Esophagus muscularis mucosa (tissue), 4 donors: Measurements from ENCODE around the gene TMEM231. TPM values are rescaled to one million over a fixed set of nuclear protein-coding genes. Genes with fewer than 3 reads are reported as not detected.

Experiments used
- DNase-seq: peaks from one replicate; pipeline ENCODE4 v3.0.0-alpha.2; 2017; ENCODE audit errors: extremely low spot score
- H3K27ac ChIP-seq, 4 donors: fragments of 200-600 bp; sonication (generic); replicated peaks in 1 of 4; 1 replicate in 3 of 4; 2 replicates in 1 of 4; pipeline ENCODE4 v1.5.1; 2016 to 2019; ENCODE audit warnings: mild to moderate bottlenecking in 1 of 4
- H3K27me3 ChIP-seq, 4 donors: fragments of 200-600 bp; sonication (generic); one replicate each; pipeline versions ENCODE4 v1.5.1 to v1.6.0; 2016 to 2019
- H3K36me3 ChIP-seq, 4 donors: fragments of 200-600 bp; sonication (generic); one replicate each; pipeline ENCODE4 v1.5.1; 2016 to 2019
- H3K4me1 ChIP-seq, 4 donors: fragments of 200-600 bp; sonication (generic); one replicate each; pipeline ENCODE4 v1.5.1; 2016 to 2019
- H3K4me3 ChIP-seq, 4 donors: fragments of 200-600 bp; sonication (generic); 1 replicate in 2 of 4; 2 replicates in 2 of 4; pipeline ENCODE4 v1.5.1; 2016 to 2019; ENCODE audit warnings: mild to moderate bottlenecking in 4 of 4, moderate library complexity in 1 of 4
- H3K9me3 ChIP-seq, 4 donors: fragments of 200-600 bp; sonication (generic); 1 replicate in 3 of 4; 2 replicates in 1 of 4; pipeline ENCODE4 v1.5.1; 2016 to 2019
- EP300 ChIP-seq: sonication (generic); formaldehyde crosslinking; IDR thresholded peaks from one replicate; pipeline ENCODE4 v1.6.1; 2017; ENCODE audit warnings: antibody characterized with exemption
- POLR2A ChIP-seq: fragments of 450-650 bp; IDR thresholded peaks from one replicate; pipeline ENCODE4 v1.6.1; 2017; ENCODE audit warnings: antibody characterized with exemption, moderate library complexity, mild to moderate bottlenecking, low read depth
- POLR2AphosphoS5 ChIP-seq, 2 donors: sonication (generic); formaldehyde crosslinking; IDR thresholded peaks; one replicate each; pipeline ENCODE4 v1.6.1; 2017; ENCODE audit warnings: antibody characterized with exemption in 2 of 2
- WGBS: methylation state at CpG from one replicate; pipeline ENCODE4 v1.1.5; 2018; 5-methylcytosine and 5-hydroxymethylcytosine counted together
- intact Hi-C: fragments of 100-400 bp; cut with DNase I; formaldehyde crosslinking; loops from one replicate; pipeline ENCODE4 v1.15.1; 2023
- total RNA-seq, 4 donors: library from RNA; depleted of rRNA; stranded (reverse); fragments of >200 nt; gene quantifications; one replicate each; pipeline versions ENCODE4 v1.1.0 to v1.2.1, GENCODE V29; 2016
- TF ChIP-seq, protein P1 (sequence below), 3 experiments: fragments of 200-600 bp in 2 of 3; fragments of 450-650 bp in 1 of 3; sonication (generic) in 2 of 3; IDR thresholded peaks; one replicate each; pipeline ENCODE4 v1.5.1; 2017 to 2019; ENCODE audit warnings: antibody characterized with exemption in 3 of 3, mild to moderate bottlenecking in 2 of 3, moderate library complexity in 1 of 3

Gene TMEM231
- total RNA-seq, result 10 to 100 TPM in 2 of 4 donors, 1 to 10 TPM in 2; 6.8 to 15.5 (median 10.5) TPM

DNA sequence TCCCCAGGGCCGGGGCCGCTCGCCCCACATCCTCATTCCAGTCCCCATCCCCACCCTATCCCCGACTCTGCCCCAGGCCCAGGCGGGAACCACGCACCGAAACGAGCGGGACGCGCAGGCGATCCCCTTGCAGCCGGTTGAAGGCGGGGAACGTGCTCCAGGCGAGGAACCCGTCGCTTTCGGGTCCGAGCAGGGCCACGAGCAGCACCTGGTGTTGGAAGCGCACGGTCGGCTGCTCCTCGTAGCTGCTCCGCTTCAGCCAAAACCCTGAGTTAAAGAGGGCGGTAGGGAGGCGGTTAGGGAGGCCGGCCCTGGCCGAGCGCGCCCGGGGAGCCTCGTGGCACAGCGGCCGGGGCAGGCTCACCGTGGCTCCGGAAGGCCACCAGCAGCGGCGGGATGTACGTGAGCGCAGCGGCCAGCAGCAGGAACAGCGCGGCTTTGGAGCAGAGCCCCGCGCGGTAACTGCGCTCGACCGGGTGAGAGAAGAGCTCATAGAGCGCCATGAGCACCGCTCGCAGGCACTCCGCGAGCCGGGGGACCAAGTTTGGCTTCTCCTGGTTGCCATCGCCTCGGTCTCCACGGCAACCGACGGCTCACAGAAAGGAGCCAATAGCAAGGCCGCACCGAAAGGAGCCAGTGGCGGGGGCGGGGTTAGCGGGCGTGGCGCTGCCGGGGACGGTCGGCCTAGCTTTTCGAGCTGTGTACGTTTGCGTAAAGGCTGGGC, at the start of gene TMEM231:
Gene TMEM231, minus strand, starts transcription at position 546 of the 724 bp plus-strand sequence. Its CDS starts 43 bp downstream, at position 503.
- WGBS, result 3% methylated on average over 15 of the region's 75 CpGs
- Histone ChIP-seq H3K9me3 (no peaks in the 10 kb centered on the region), H3K27me3 (no peaks in the 10 kb centered on the region), H3K27ac (peak within 1 kb of the TSS; percentile 78 to 89 (median 85)), H3K4me3 (peak within 1 kb of the TSS; percentile 82 to 90 (median 82)), H3K4me1 (peaks cover 8 to 25% (median 19%) of the 10 kb centered on the region in 4 donors), H3K36me3 (no peaks in the 10 kb centered on the region)
- TF ChIP-seq POLR2A (no peak), EP300 (no peak), POLR2AphosphoS5 (IDR thresholded peaks at IDR 0.05) (peak; percentile 76 to 86)
- TF ChIP-seq, protein P1, sequence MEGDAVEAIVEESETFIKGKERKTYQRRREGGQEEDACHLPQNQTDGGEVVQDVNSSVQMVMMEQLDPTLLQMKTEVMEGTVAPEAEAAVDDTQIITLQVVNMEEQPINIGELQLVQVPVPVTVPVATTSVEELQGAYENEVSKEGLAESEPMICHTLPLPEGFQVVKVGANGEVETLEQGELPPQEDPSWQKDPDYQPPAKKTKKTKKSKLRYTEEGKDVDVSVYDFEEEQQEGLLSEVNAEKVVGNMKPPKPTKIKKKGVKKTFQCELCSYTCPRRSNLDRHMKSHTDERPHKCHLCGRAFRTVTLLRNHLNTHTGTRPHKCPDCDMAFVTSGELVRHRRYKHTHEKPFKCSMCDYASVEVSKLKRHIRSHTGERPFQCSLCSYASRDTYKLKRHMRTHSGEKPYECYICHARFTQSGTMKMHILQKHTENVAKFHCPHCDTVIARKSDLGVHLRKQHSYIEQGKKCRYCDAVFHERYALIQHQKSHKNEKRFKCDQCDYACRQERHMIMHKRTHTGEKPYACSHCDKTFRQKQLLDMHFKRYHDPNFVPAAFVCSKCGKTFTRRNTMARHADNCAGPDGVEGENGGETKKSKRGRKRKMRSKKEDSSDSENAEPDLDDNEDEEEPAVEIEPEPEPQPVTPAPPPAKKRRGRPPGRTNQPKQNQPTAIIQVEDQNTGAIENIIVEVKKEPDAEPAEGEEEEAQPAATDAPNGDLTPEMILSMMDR (IDR thresholded peaks at IDR 0.05), result no peak
- peak; percentile 99 for DNase-seq
- intact Hi-C loops, result loop anchor here (10.0 kb wide), 1 partner anchor 89 kb away; the partner anchor contains the start of genes KARS1 and TERF2IP

DNA sequence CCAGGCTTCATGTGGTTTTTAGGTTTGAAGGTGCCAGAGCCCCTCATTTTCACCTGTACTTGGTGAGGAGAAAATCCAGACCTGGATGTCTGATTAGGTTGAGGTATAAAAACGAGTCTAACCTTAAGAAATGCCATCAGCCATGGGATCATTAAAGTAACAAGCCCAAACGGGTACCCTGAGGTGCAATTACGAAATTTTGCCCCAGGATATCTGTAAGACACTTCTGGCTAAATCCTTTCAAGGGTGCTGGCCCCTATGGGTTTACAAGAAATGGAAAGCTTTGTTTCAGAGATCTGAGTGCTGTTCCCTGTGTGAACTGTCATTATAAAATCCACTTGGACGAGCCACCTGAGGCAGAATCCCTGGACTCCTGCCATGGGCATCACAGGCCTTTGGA, 47.2 kb upstream of the TMEM231 start:
- no peak overlapping the region for H3K4me3 ChIP-seq
- peaks cover 62 to 90% (median 85%) of the 10 kb centered on the region in 4 donors for H3K36me3 ChIP-seq
- no peaks in the 10 kb centered on the region for H3K9me3 ChIP-seq
- intact Hi-C loops, result no loop called here
- no peaks in the 10 kb centered on the region for H3K4me1 ChIP-seq
- no peak overlapping the region for H3K27ac ChIP-seq
- 94% methylated on average over 4 of the region's 4 CpGs for WGBS
- H3K27me3 ChIP-seq, result no peaks in the 10 kb centered on the region
- no peak for DNase-seq
- TF ChIP-seq, protein P1 (IDR thresholded peaks at IDR 0.05), result no peak
- TF ChIP-seq POLR2AphosphoS5 (IDR thresholded peaks at IDR 0.05) (no peak), EP300 (no peak), POLR2A (no peak)

DNA sequence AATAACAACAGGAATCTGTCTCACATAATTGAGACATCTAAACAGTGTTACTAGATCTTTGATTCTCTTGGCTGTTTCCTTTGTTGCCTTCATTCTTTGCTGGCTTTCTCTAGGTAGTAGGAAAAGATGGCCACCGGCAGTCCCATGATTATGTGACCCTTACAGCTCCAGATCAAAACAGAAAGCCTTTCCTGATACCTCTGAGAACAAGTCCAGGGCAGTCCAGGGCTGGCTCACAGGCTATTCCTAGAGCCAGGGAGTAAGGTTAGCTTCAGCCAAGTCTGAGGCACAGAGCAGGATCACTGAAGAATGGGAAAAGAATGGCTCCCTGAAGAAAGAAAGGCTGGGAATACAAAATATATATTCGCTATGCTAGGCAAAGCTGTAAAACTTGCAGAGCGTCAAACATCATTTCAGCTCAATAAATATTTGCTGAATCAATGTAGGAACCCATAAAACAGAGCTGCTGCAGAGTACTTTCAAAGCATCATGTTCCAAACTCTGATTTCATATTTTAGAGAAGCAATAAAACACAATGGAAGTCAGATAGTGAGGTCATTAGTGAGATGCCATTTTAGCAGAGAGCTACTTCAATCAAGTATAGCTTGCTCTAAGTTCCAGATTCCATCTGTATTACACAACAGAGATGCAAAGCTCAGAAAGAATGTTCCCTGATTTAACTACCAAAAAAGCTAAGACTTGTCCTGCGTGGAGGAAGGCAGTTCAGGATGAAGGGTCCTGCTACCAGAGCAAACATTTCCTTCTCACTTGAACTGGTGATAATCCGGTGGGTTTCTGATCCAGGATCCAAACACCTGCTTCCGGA, 43.6 kb upstream of the TMEM231 start:
- Histone ChIP-seq H3K36me3 (peaks cover 46 to 72% (median 66%) of the 10 kb centered on the region in 4 donors), H3K27me3 (no peaks in the 10 kb centered on the region), H3K27ac (no peak overlapping the region), H3K9me3 (peaks cover 0 to 5% (median 0%) of the 10 kb centered on the region in 4 donors), H3K4me3 (no peak overlapping the region), H3K4me1 (no peaks in the 10 kb centered on the region)
- intact Hi-C loops, result loop anchor here (10.0 kb wide), 1 partner anchor 125 kb away; no protein-coding TSS in a partner anchor
- WGBS, result 92% methylated on average over 5 of the region's 6 CpGs
- DNase-seq, result no peak
- TF ChIP-seq EP300 (no peak), POLR2AphosphoS5 (IDR thresholded peaks at IDR 0.05) (no peak), POLR2A (no peak)
- TF ChIP-seq, protein P1 (IDR thresholded peaks at IDR 0.05), result no peak

DNA sequence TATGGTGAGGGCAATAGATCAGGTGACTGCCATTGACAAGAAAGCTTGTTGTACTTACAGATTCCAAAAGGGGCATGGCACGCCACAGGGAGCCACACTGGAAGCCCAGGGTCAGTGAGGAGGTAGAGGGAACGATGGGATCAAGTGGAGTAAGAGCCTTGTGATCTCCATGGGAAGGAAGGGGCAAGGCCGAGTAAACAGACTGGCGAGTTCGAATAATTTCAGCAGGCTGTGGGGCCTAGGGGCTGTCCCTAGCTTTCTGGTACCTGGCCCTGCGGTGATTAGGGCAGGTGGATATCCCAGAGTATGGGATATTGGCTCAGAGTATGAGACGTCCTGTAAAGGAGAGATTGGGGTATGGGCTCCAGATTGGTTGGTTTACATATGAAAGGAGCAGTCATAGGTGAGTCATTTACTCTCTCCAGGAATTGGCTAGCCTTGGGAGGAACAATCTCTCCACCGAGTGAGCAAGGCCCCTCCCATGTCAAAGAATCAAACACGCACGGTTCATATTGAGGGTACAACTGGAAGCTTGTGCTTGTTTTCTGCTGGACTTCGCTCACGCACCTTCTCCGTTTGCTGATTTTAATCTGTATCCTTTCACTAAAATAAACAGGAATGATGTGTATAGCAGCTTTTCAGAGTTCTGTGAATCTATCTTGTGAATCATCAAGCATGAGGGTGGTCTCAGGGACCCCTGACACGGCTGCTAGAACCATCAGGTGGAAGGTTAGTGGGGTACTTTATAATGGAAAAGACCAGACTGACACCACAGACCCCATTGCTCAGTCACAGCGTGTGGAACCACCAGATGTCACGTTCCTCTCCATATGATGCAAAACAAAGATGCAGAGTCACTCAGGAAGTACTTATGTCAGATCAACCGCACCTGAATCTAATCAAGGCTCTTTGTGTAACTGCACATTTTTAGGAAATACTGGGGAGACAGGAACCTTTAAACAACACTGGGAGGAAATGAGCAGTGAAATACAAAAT, 38.1 kb upstream of the TMEM231 start:
- H3K4me3 ChIP-seq, result no peak overlapping the region
- H3K27me3 ChIP-seq, result no peaks in the 10 kb centered on the region
- TF ChIP-seq, protein P1 (IDR thresholded peaks at IDR 0.05), result no peak
- TF ChIP-seq EP300 (no peak), POLR2AphosphoS5 (IDR thresholded peaks at IDR 0.05) (no peak)
- intact Hi-C loops, result loop anchor here (10.0 kb wide), 1 partner anchor 119 kb away; no protein-coding TSS in a partner anchor
- H3K9me3 ChIP-seq, result peaks cover 0 to 5% (median 0%) of the 10 kb centered on the region in 4 donors
- peaks cover 20 to 32% (median 31%) of the 10 kb centered on the region in 4 donors for H3K4me1 ChIP-seq
- peaks cover 11 to 24% (median 17%) of the 10 kb centered on the region in 4 donors for H3K36me3 ChIP-seq
- DNase-seq, result no peak
- 70% methylated on average over 17 of the region's 17 CpGs for WGBS
- H3K27ac ChIP-seq, result peak overlapping the region in 1 of 4 donors; percentile 4
